ENCODE data around the gene F10. TPM values are rescaled to one million over a fixed set of nuclear protein-coding genes. Genes with fewer than 3 reads are reported as not detected.

The F10 gene
- total RNA-seq, 4 donors from 2014 or later: 1.00 to 4.8 (median 2.4) TPM

DNA sequence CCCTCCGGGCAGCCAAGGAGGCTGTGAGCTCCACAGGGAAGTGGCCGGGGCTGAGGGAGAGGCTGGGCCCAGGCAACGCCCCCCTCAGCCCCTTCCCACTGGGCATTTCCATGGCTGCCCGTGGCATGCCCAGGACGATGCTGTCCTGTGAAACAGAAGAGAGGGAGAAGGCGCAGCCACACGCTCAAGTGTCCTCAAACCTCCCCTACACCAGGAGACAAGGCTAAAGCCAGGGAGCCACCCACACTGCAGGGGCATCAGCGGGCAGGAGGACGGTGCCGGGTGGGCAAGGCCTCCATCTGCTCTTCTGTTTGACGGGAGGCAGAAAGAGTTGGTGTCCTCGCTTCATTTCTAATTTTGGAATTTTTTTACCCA lies 21.6 kb downstream of the F10 start:
- TF ChIP-seq, protein P1, sequence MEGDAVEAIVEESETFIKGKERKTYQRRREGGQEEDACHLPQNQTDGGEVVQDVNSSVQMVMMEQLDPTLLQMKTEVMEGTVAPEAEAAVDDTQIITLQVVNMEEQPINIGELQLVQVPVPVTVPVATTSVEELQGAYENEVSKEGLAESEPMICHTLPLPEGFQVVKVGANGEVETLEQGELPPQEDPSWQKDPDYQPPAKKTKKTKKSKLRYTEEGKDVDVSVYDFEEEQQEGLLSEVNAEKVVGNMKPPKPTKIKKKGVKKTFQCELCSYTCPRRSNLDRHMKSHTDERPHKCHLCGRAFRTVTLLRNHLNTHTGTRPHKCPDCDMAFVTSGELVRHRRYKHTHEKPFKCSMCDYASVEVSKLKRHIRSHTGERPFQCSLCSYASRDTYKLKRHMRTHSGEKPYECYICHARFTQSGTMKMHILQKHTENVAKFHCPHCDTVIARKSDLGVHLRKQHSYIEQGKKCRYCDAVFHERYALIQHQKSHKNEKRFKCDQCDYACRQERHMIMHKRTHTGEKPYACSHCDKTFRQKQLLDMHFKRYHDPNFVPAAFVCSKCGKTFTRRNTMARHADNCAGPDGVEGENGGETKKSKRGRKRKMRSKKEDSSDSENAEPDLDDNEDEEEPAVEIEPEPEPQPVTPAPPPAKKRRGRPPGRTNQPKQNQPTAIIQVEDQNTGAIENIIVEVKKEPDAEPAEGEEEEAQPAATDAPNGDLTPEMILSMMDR (IDR thresholded peaks at IDR 0.05 in 4 of 5, conservative IDR thresholded peaks at IDR 0.05 in 1 of 5): no peak
- TF ChIP-seq POLR2A (IDR thresholded peaks at IDR 0.05): no peak
- DNase-seq: no peak
- H3K4me3 ChIP-seq: no peak overlapping the region
- H3K9me3 ChIP-seq: no peaks in the 10 kb centered on the region
- intact Hi-C loops (cut with DNase I; ENCODE audit: low total_unique reads) (no loop called here), in situ Hi-C loops (cut with MboI; ENCODE audit: low sequenced_read_pairs in 4 of 4) (no loop called here)
- H3K36me3 ChIP-seq: no peaks in the 10 kb centered on the region
- H3K27ac ChIP-seq: no peak overlapping the region
- H3K27me3 ChIP-seq: no peaks in the 10 kb centered on the region
- no peaks in the 10 kb centered on the region for H3K4me1 ChIP-seq
- no peak for ATAC-seq

DNA sequence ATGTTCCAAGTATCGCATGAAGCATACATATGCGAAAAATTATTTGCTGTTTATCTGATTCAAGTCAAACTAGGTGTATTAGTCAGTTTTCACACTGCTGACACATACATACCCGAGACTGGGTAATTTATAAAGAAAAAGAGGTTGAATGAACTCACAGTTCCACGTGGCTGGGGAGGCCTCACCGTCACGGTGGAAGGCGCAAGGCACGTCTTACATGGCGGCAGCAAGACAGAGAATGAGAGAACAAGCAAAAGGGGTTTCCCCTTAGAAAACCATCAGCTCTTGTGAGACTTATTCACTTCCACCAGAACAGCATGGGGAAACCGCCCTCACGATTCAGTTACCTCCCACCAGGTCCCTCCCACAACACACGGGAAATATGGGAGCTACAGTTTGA lies 22.9 kb downstream of the F10 start:
- TF ChIP-seq, protein P1 (IDR thresholded peaks at IDR 0.05 in 4 of 5, conservative IDR thresholded peaks at IDR 0.05 in 1 of 5): no peak
- TF ChIP-seq POLR2A (IDR thresholded peaks at IDR 0.05): no peak
- H3K9me3 ChIP-seq: no peaks in the 10 kb centered on the region
- intact Hi-C loops (cut with DNase I; ENCODE audit: low total_unique reads) (no loop called here), in situ Hi-C loops (cut with MboI; ENCODE audit: low sequenced_read_pairs in 4 of 4) (no loop called here)
- H3K27me3 ChIP-seq: no peaks in the 10 kb centered on the region
- ATAC-seq: no peak
- no peak overlapping the region for H3K4me3 ChIP-seq
- no peaks in the 10 kb centered on the region for H3K36me3 ChIP-seq
- H3K4me1 ChIP-seq: no peaks in the 10 kb centered on the region
- no peak for DNase-seq
- no peak overlapping the region for H3K27ac ChIP-seq

DNA sequence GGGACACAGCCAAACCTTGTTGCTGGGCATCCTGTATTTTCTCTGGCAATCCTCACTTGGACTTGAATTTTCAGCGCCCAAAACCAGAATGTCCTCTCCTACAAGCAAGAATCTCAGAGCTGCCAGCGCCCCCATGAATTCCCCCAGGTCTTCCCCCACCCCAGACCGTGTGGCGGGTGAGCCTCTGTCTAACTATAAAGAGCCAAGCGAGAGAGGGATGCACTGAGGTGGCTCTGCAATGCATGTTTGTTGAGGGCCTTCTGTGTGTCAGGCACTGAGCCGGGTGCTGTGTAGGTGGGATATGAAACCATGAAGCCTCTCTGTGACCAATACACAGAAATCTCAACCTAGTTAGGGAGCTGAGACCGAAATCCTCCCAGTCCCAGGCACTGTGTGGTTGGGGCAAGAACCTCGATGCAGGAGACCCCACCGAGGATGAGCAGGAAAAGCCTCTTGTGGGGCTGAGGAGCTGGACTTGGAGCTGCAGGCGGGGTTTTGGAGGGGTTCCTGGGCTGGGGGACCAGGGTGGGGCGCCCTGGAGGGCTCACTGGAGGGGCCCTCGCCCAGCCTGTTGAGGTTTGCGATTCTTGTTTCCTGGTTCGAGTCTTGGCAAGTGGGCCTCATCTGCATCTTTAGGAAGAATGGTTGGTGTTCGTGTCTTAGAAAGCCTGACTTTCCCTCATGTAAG lies 23.5 kb downstream of the F10 start:
- Histone ChIP-seq H3K4me3 (no peak overlapping the region), H3K27me3 (no peaks in the 10 kb centered on the region), H3K4me1 (no peaks in the 10 kb centered on the region), H3K9me3 (no peaks in the 10 kb centered on the region), H3K27ac (no peak overlapping the region), H3K36me3 (no peaks in the 10 kb centered on the region)
- TF ChIP-seq, protein P1 (IDR thresholded peaks at IDR 0.05 in 4 of 5, conservative IDR thresholded peaks at IDR 0.05 in 1 of 5): no peak
- no peak for TF ChIP-seq POLR2A (IDR thresholded peaks at IDR 0.05)
- intact Hi-C loops (cut with DNase I; ENCODE audit: low total_unique reads) (no loop called here), in situ Hi-C loops (cut with MboI; ENCODE audit: low sequenced_read_pairs in 4 of 4) (no loop called here)
- no peak for DNase-seq
- ATAC-seq: no peak

DNA sequence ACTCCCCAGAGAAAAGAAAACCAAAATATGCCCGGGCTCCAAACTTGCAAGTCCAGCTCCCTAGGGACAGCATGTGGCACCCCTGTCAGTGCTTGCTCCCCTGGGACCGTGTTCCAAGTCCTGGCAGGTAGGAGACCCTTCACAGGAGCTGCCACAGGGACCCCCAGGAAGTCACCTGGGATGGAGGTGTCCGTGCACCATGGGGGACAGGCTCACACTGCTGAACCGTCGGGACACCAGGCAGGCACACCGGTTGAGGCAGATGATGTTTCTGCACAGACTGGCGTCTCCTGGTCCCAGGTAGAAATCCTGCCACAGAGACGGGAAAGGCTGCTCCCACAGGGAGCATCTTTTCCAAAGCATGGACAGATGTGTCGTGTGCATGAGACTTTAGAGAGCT lies 24.2 kb downstream of the F10 start:
- Histone ChIP-seq H3K9me3 (no peaks in the 10 kb centered on the region), H3K27ac (no peak overlapping the region), H3K27me3 (no peaks in the 10 kb centered on the region), H3K4me3 (no peak overlapping the region), H3K36me3 (no peaks in the 10 kb centered on the region), H3K4me1 (no peaks in the 10 kb centered on the region)
- in situ Hi-C loops (cut with MboI; ENCODE audit: low sequenced_read_pairs in 4 of 4): no loop called here
- no peak for ATAC-seq
- TF ChIP-seq POLR2A (IDR thresholded peaks at IDR 0.05): no peak
- TF ChIP-seq, protein P1 (IDR thresholded peaks at IDR 0.05 in 4 of 5, conservative IDR thresholded peaks at IDR 0.05 in 1 of 5): no peak
- no peak for DNase-seq
- intact Hi-C loops (cut with DNase I; ENCODE audit: low total_unique reads): no loop called here

GRCh38 chr13:113147206-113147605 lies 24.6 kb downstream of the F10 start:
- Histone ChIP-seq H3K9me3 (no peaks in the 10 kb centered on the region), H3K4me1 (peaks cover 0 to 2% of the 10 kb centered on the region in 2 donors), H3K27me3 (no peaks in the 10 kb centered on the region), H3K36me3 (no peaks in the 10 kb centered on the region), H3K4me3 (no peak overlapping the region), H3K27ac (no peak overlapping the region)
- in situ Hi-C loops (cut with MboI; ENCODE audit: low sequenced_read_pairs in 4 of 4) (no loop called here), intact Hi-C loops (cut with DNase I; ENCODE audit: low total_unique reads) (no loop called here)
- TF ChIP-seq, protein P1 (IDR thresholded peaks at IDR 0.05 in 4 of 5, conservative IDR thresholded peaks at IDR 0.05 in 1 of 5): no peak
- TF ChIP-seq POLR2A (IDR thresholded peaks at IDR 0.05): no peak
- no peak for ATAC-seq
- no peak for DNase-seq
